Measurements from ENCODE around the gene PELI2. TPM values are rescaled to one million over a fixed set of nuclear protein-coding genes. Genes with fewer than 3 reads are reported as not detected.

The PELI2 gene
- total RNA-seq, 1 experiment from 2014 or later, result 23.5 TPM

GRCh38 chr14:56241461-56241860 is 123.2 kb downstream of the PELI2 start:
- H3K4me3 Mint-ChIP-seq, result no peak overlapping the region
- H3K4me1 Mint-ChIP-seq, result peaks cover 4% of the 10 kb centered on the region
- no peak for DNase-seq (ENCODE audit: low spot score)
- H3K36me3 Mint-ChIP-seq, result no peaks in the 10 kb centered on the region
- no peaks in the 10 kb centered on the region for H3K27me3 Mint-ChIP-seq (ENCODE audit: low read depth)
- TF ChIP-seq ZNF425 (CRISPR knock-in tag; conservative IDR thresholded peaks at IDR 0.05) (no peak), FOXP4 (CRISPR knock-in tag; IDR thresholded peaks at IDR 0.05) (no peak), JAZF1 (CRISPR knock-in tag; IDR thresholded peaks at IDR 0.05) (no peak), ZNF232 (CRISPR knock-in tag; IDR thresholded peaks at IDR 0.05) (no peak), GTF2I (CRISPR knock-in tag; conservative IDR thresholded peaks at IDR 0.05) (no peak), ATF2 (CRISPR knock-in tag; IDR thresholded peaks at IDR 0.05; ENCODE audit: borderline replicate concordance, low read depth) (no peak), KAT7 (CRISPR knock-in tag; IDR thresholded peaks at IDR 0.05; ENCODE audit: borderline replicate concordance) (no peak), ATF6 (CRISPR knock-in tag; IDR thresholded peaks at IDR 0.05) (no peak), ZNF512 (CRISPR knock-in tag; IDR thresholded peaks at IDR 0.05; ENCODE audit: borderline replicate concordance) (no peak), ETV6 (CRISPR knock-in tag; IDR thresholded peaks at IDR 0.05) (no peak), PREB (CRISPR knock-in tag; IDR thresholded peaks at IDR 0.05; ENCODE audit: borderline replicate concordance) (no peak), TEAD4 (CRISPR knock-in tag; IDR thresholded peaks at IDR 0.05) (no peak), ZNF423 (CRISPR knock-in tag; IDR thresholded peaks at IDR 0.05) (no peak), USF1 (CRISPR knock-in tag; IDR thresholded peaks at IDR 0.05) (no peak), GABPB1 (CRISPR knock-in tag; IDR thresholded peaks at IDR 0.05) (no peak), ZNF396 (CRISPR knock-in tag; IDR thresholded peaks at IDR 0.05; ENCODE audit: borderline replicate concordance) (no peak), MXD4 (CRISPR knock-in tag; IDR thresholded peaks at IDR 0.05; ENCODE audit: borderline replicate concordance) (no peak), ATF3 (CRISPR knock-in tag; conservative IDR thresholded peaks at IDR 0.05) (no peak), STAT6 (CRISPR knock-in tag; conservative IDR thresholded peaks at IDR 0.05; ENCODE audit: low read depth) (no peak), ZNF121 (CRISPR knock-in tag; IDR thresholded peaks at IDR 0.05) (no peak)
- H3K27ac Mint-ChIP-seq, result no peak overlapping the region
- ChIA-PET POLR2A (no interaction called here), CTCF (no interaction called here)
- no peaks in the 10 kb centered on the region for H3K9me3 Mint-ChIP-seq
- ATAC-seq, result no peak

Data from WTC11 (cell line).